ENCODE results near the gene MAG. TPM values are rescaled to one million over a fixed set of nuclear protein-coding genes. Genes with fewer than 3 reads are reported as not detected.

The MAG gene
- total RNA-seq, 1 experiment from 2014 or later, result 0.46 TPM

- no peak for TF ChIP-seq ZNF423 (CRISPR knock-in tag; IDR thresholded peaks at IDR 0.05)
These were observed 8.3 kb downstream of the MAG start (continued) for GRCh38 chr19:35300339-35300649.

- Mint-ChIP-seq H3K9me3 (no peaks in the 10 kb centered on the region; the same call in 1 of the 2 replicates), H3K4me1 (no peaks in the 10 kb centered on the region), H3K4me3 (no peak overlapping the region), H3K27ac (no peak overlapping the region), H3K27me3 (ENCODE audit: low read depth) (no peaks in the 10 kb centered on the region; the same call in 1 of the 2 replicates), H3K36me3 (no peaks in the 10 kb centered on the region)
- ChIA-PET CTCF (interaction anchor here (0.6 to 1.1 kb wide), 2 partner anchors 14 to 193 kb away, joined by 3 read pairs; no protein-coding TSS in a partner anchor), POLR2A (no interaction called here)
- DNase-seq (ENCODE audit: low spot score) (no peak), ATAC-seq (no peak)
- TF ChIP-seq NR3C1 (CRISPR knock-in tag; conservative IDR thresholded peaks at IDR 0.05; ENCODE audit: low read depth), result no peak
- no peak for TF ChIP-seq ATF1 (CRISPR knock-in tag; IDR thresholded peaks at IDR 0.05)
- TF ChIP-seq E2F5 (CRISPR knock-in tag; IDR thresholded peaks at IDR 0.05), result no peak
- TF ChIP-seq AR (CRISPR knock-in tag; IDR thresholded peaks at IDR 0.05), result no peak
- TF ChIP-seq HMGXB4 (CRISPR knock-in tag; IDR thresholded peaks at IDR 0.05), result no peak
- no peak for TF ChIP-seq OVOL2 (CRISPR knock-in tag; IDR thresholded peaks at IDR 0.05; ENCODE audit: borderline replicate concordance)
These were observed 10.0 kb downstream of the MAG start for GRCh38 chr19:35301961-35302360.

GRCh38 chr19:35302446-35302845 lies 10.5 kb downstream of the MAG start:
- ChIA-PET CTCF (interaction anchor here (0.6 kb wide), 1 partner anchor 13 kb away, joined by 3 read pairs; no protein-coding TSS in a partner anchor), POLR2A (no interaction called here)
- Mint-ChIP-seq H3K27ac (no peak overlapping the region), H3K36me3 (no peaks in the 10 kb centered on the region), H3K4me1 (no peaks in the 10 kb centered on the region), H3K27me3 (ENCODE audit: low read depth) (no peaks in the 10 kb centered on the region; the same call in 1 of the 2 replicates), H3K9me3 (no peaks in the 10 kb centered on the region; the same call in 1 of the 2 replicates), H3K4me3 (no peak overlapping the region)
- ATAC-seq (no peak), DNase-seq (ENCODE audit: low spot score) (no peak)
- TF ChIP-seq ZNF512 (CRISPR knock-in tag; IDR thresholded peaks at IDR 0.05; ENCODE audit: borderline replicate concordance), result no peak
- no peak for TF ChIP-seq RORB (CRISPR knock-in tag; IDR thresholded peaks at IDR 0.05)
- no peak for TF ChIP-seq CTCF (IDR thresholded peaks at IDR 0.05)
- no peak for TF ChIP-seq NR2C2 (CRISPR knock-in tag; IDR thresholded peaks at IDR 0.05)
- TF ChIP-seq AR (CRISPR knock-in tag; IDR thresholded peaks at IDR 0.05), result no peak
- no peak for TF ChIP-seq ZNF423 (CRISPR knock-in tag; IDR thresholded peaks at IDR 0.05)
- TF ChIP-seq CDX4 (CRISPR knock-in tag; IDR thresholded peaks at IDR 0.05; ENCODE audit: borderline replicate concordance), result no peak
- no peak for TF ChIP-seq NFATC4 (CRISPR knock-in tag; IDR thresholded peaks at IDR 0.05)
- no peak for TF ChIP-seq ZNF138 (CRISPR knock-in tag; conservative IDR thresholded peaks at IDR 0.05)
- TF ChIP-seq FOXK1 (CRISPR knock-in tag; IDR thresholded peaks at IDR 0.05), result no peak
- no peak for TF ChIP-seq ZBTB43 (CRISPR knock-in tag; IDR thresholded peaks at IDR 0.05)
